ENCODE measurements around the gene LPCAT4. TPM values are rescaled to one million over a fixed set of nuclear protein-coding genes. Genes with fewer than 3 reads are reported as not detected.

The LPCAT4 gene
- total RNA-seq, 1 donor from 2014 or later: 47.4 TPM

- peaks cover 9% of the 10 kb centered on the region for H3K4me1 ChIP-seq
- H3K9me3 ChIP-seq: no peaks in the 10 kb centered on the region
- no peak for DNase-seq (ENCODE audit: extremely low spot score in 2 of 2)
- no peaks in the 10 kb centered on the region for H3K36me3 ChIP-seq
- no peak for TF ChIP-seq CTCF (IDR thresholded peaks at IDR 0.05)
- TF ChIP-seq POLR2AphosphoS5 (IDR thresholded peaks at IDR 0.05; ENCODE audit: insufficient read depth in 1 of 2, low read depth in 1 of 2): no peak
- TF ChIP-seq POLR2A (IDR thresholded peaks at IDR 0.05): no peak
- no peaks in the 10 kb centered on the region for H3K27me3 ChIP-seq
- intact Hi-C loops (cut with DNase I): no loop called here
- H3K27ac ChIP-seq: no peak overlapping the region
- no peak overlapping the region for H3K4me3 ChIP-seq
Observed at GRCh38 chr15:34330279-34330678, 36.7 kb downstream of the LPCAT4 start.

- no peak for TF ChIP-seq POLR2A (IDR thresholded peaks at IDR 0.05)
- TF ChIP-seq POLR2AphosphoS5 (IDR thresholded peaks at IDR 0.05; ENCODE audit: insufficient read depth in 1 of 2, low read depth in 1 of 2): no peak
- Histone ChIP-seq H3K9me3 (no peaks in the 10 kb centered on the region), H3K4me3 (no peak overlapping the region), H3K4me1 (no peaks in the 10 kb centered on the region), H3K27me3 (no peaks in the 10 kb centered on the region), H3K36me3 (no peaks in the 10 kb centered on the region), H3K27ac (no peak overlapping the region)
- no peak for DNase-seq (ENCODE audit: extremely low spot score in 2 of 2)
- intact Hi-C loops (cut with DNase I): no loop called here
Observed at GRCh38 chr15:34329006-34329405, 38.0 kb downstream of the LPCAT4 start.

GRCh38 chr15:34327906-34328305 lies 39.1 kb downstream of the LPCAT4 start:
- intact Hi-C loops (cut with DNase I): no loop called here
- no peak overlapping the region for H3K27ac ChIP-seq
- DNase-seq (ENCODE audit: extremely low spot score in 2 of 2): no peak
- H3K4me3 ChIP-seq: no peak overlapping the region
- H3K9me3 ChIP-seq: no peaks in the 10 kb centered on the region
- H3K4me1 ChIP-seq: no peaks in the 10 kb centered on the region
- no peaks in the 10 kb centered on the region for H3K27me3 ChIP-seq
- no peaks in the 10 kb centered on the region for H3K36me3 ChIP-seq
- no peak for TF ChIP-seq POLR2A (IDR thresholded peaks at IDR 0.05)
- TF ChIP-seq CTCF (IDR thresholded peaks at IDR 0.05): no peak
- no peak for TF ChIP-seq POLR2AphosphoS5 (IDR thresholded peaks at IDR 0.05; ENCODE audit: insufficient read depth in 1 of 2, low read depth in 1 of 2)

GRCh38 chr15:34325368-34325767 lies 41.6 kb downstream of the LPCAT4 start:
- no peak overlapping the region for H3K27ac ChIP-seq
- no peaks in the 10 kb centered on the region for H3K27me3 ChIP-seq
- no peak for DNase-seq (ENCODE audit: extremely low spot score in 2 of 2)
- no peaks in the 10 kb centered on the region for H3K36me3 ChIP-seq
- TF ChIP-seq POLR2A (IDR thresholded peaks at IDR 0.05): no peak
- no peak for TF ChIP-seq CTCF (IDR thresholded peaks at IDR 0.05)
- TF ChIP-seq POLR2AphosphoS5 (IDR thresholded peaks at IDR 0.05; ENCODE audit: insufficient read depth in 1 of 2, low read depth in 1 of 2): no peak
- intact Hi-C loops (cut with DNase I): no loop called here
- no peaks in the 10 kb centered on the region for H3K9me3 ChIP-seq
- H3K4me1 ChIP-seq: no peaks in the 10 kb centered on the region
- no peak overlapping the region for H3K4me3 ChIP-seq

GRCh38 chr15:34324933-34325332 lies 42.1 kb downstream of the LPCAT4 start:
- no peaks in the 10 kb centered on the region for H3K9me3 ChIP-seq
- H3K36me3 ChIP-seq: no peaks in the 10 kb centered on the region
- TF ChIP-seq POLR2AphosphoS5 (IDR thresholded peaks at IDR 0.05; ENCODE audit: insufficient read depth in 1 of 2, low read depth in 1 of 2) (no peak), POLR2A (IDR thresholded peaks at IDR 0.05) (no peak), CTCF (IDR thresholded peaks at IDR 0.05) (no peak)
- no peak overlapping the region for H3K4me3 ChIP-seq
- H3K27me3 ChIP-seq: no peaks in the 10 kb centered on the region
- H3K27ac ChIP-seq: no peak overlapping the region
- intact Hi-C loops (cut with DNase I): no loop called here
- H3K4me1 ChIP-seq: no peaks in the 10 kb centered on the region
- no peak for DNase-seq (ENCODE audit: extremely low spot score in 2 of 2)

Measured in vagina (tissue), 2 donors.